ENCODE measurements around the gene CD226. TPM values are rescaled to one million over a fixed set of nuclear protein-coding genes. Genes with fewer than 3 reads are reported as not detected.

The CD226 gene
- total and polyA plus RNA-seq, 2 of the 13 experiments (the other 11 are each of a cell fraction or from before 2014, with no cell fraction given), result 0.13 to 0.77 TPM

DNA sequence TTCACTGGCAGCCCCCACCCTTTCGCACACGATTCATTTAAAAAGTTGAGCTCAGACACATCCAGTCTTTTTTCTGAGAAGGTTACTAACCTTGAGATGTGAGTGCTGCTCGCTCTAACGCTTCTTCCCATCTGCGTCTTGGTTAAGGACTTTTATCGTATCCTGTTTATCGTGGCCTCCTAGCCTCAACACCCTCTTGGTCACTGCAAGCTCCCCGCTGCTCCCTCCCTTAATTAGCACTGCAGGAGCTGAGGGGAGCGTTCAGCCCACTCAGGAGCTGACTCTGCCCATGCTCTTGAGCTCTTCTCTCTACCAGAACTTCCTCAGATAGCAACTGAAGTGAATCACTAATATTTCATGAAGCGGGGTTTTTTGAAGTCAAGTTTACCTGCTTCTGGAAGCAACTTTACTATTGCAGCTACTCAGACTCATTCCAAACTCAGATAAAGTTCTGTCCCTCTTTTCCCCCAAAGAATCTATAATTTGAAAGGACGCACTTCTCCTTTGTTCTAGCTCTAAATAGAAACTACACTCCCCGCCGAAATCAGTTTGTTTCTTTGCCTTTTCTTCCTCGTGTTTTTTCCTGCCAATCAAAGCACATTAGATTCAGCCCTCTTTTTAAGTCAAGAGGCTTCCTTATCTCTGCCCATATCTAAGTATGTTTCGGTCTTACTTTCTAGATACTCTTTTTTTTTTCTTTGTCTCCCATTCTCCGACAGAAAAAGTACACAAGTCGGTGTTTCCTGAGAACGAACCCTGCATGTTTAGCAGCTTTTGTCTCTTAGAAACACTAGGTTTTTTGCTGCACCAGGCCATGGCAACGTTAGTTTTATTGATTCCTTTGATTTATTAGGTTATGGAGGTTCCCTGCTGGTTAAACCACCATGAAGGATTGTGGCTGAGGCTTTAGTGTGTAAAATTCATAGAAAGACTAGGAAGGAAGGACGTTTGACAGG lies 9.3 kb upstream of the CD226 start:
- DNase-seq (ENCODE audit: low spot score) (no peak), FAIRE-seq (no peak), ATAC-seq (no peak)
- CTCF ChIA-PET (ENCODE audit: low intra/inter-chr PET ratio, low total read pairs), result no interaction called here
- Histone ChIP-seq H3K9me3 (ENCODE audit: low read length) (no peaks in the 10 kb centered on the region), H3K9ac (ENCODE audit: insufficient read depth, low read depth, low read length) (no peak overlapping the region), H4K20me1 (ENCODE audit: insufficient read depth, low read length) (no peaks in the 10 kb centered on the region), H3K27ac (ENCODE audit: extremely low read length, insufficient read depth, low read length) (no peak overlapping the region), H3K4me2 (ENCODE audit: low read depth, low read length) (no peak overlapping the region), H3K27me3 (ENCODE audit: control insufficient read depth in 1 of 2, insufficient read depth in 2 of 2, low read length in 2 of 2) (no peaks in the 10 kb centered on the region), H3K4me3 (replicated peaks in 1 of 3; ENCODE audit: insufficient read depth in 1 of 3, low read depth in 2 of 3, low read length in 3 of 3) (no peak overlapping the region), H3K36me3 (replicated peaks in 1 of 2; ENCODE audit: control insufficient read depth in 1 of 2, insufficient read depth in 2 of 2, low read length in 2 of 2) (no peaks in the 10 kb centered on the region), H3K79me2 (ENCODE audit: insufficient read depth, low read length) (no peaks in the 10 kb centered on the region), H3K4me1 (ENCODE audit: insufficient read depth, low read length) (peaks cover 8% of the 10 kb centered on the region; the same call in 1 of the 2 replicates), H2AFZ (ENCODE audit: low read length) (no peak overlapping the region)
- intact Hi-C loops (cut with micrococcal nuclease; ENCODE audit: unreplicated experiment) (no loop called here), in situ Hi-C loops (cut with HindIII; ENCODE audit: extremely low pct_ligation_motif_present, low pct_unique_long_range_greater_than_20kb) (no loop called here)
- no peak for TF ChIP-seq ZNF563 (CRISPR knock-in tag; IDR thresholded peaks at IDR 0.05)
- BruUV-seq (replicated peaks), result no TSS peak
- POLR2A ChIA-PET, result no interaction called here
- WGBS (ENCODE audit: low lambda C conversion rate), result 76% methylated on average over 20 of the region's 20 CpGs

GRCh38 chr18:69956057-69956456 lies 8.4 kb upstream of the CD226 start:
- Histone ChIP-seq H3K9ac (ENCODE audit: insufficient read depth, low read depth, low read length) (no peak overlapping the region), H3K79me2 (ENCODE audit: insufficient read depth, low read length) (no peaks in the 10 kb centered on the region), H3K9me3 (ENCODE audit: low read length) (no peaks in the 10 kb centered on the region), H3K27ac (ENCODE audit: extremely low read length, insufficient read depth, low read length) (no peak overlapping the region), H3K27me3 (ENCODE audit: control insufficient read depth in 1 of 2, insufficient read depth in 2 of 2, low read length in 2 of 2) (no peaks in the 10 kb centered on the region), H3K4me2 (ENCODE audit: low read depth, low read length) (no peak overlapping the region), H3K36me3 (replicated peaks in 1 of 2; ENCODE audit: control insufficient read depth in 1 of 2, insufficient read depth in 2 of 2, low read length in 2 of 2) (no peaks in the 10 kb centered on the region), H3K4me1 (ENCODE audit: insufficient read depth, low read length) (peaks cover 8% of the 10 kb centered on the region; the same call in 1 of the 2 replicates), H4K20me1 (ENCODE audit: insufficient read depth, low read length) (no peaks in the 10 kb centered on the region), H2AFZ (ENCODE audit: low read length) (no peak overlapping the region), H3K4me3 (replicated peaks in 1 of 3; ENCODE audit: insufficient read depth in 1 of 3, low read depth in 2 of 3, low read length in 3 of 3) (no peak overlapping the region)
- ATAC-seq, result no peak
- TF ChIP-seq XBP1 (CRISPR knock-in tag; IDR thresholded peaks at IDR 0.05) (no peak), ZNF569 (CRISPR knock-in tag; IDR thresholded peaks at IDR 0.05; ENCODE audit: borderline replicate concordance) (no peak)
- in situ Hi-C loops (cut with HindIII; ENCODE audit: extremely low pct_ligation_motif_present, low pct_unique_long_range_greater_than_20kb) (no loop called here), intact Hi-C loops (cut with micrococcal nuclease; ENCODE audit: unreplicated experiment) (no loop called here)
- ChIA-PET POLR2A (no interaction called here), CTCF (ENCODE audit: low intra/inter-chr PET ratio, low total read pairs) (no interaction called here)
- FAIRE-seq, result no peak
- BruUV-seq (replicated peaks), result no TSS peak
- 85% methylated on average over 5 of the region's 5 CpGs for WGBS (ENCODE audit: low lambda C conversion rate)
- DNase-seq (ENCODE audit: low spot score), result no peak
